Stomach (tissue), 9 donors: ENCODE measurements around the gene SLC35F4. TPM values are rescaled to one million over a fixed set of nuclear protein-coding genes. Genes with fewer than 3 reads are reported as not detected.
A peak's percentile ranks its signal among the peaks of the same experiment; 100 is the strongest.

Experiments used
- DNase-seq, 2 donors: peaks; one replicate each; pipeline versions ENCODE4 v3.0.0 to v3.0.0-alpha.2; 2013 to 2019
- H3K27ac ChIP-seq, 5 donors: fragments of 200-600 bp in 4 of 5; sonication (generic) in 4 of 5; one replicate each; pipeline ENCODE4 v1.5.1; 2013 to 2019; ENCODE audit warnings: mild to moderate bottlenecking in 1 of 5, moderate library complexity in 1 of 5
- H3K27me3 ChIP-seq, 3 donors: fragments of 200-600 bp; sonication (generic); one replicate each; pipeline ENCODE4 v1.5.1; 2017 to 2019; ENCODE audit warnings: mixed run types in 1 of 3
- H3K36me3 ChIP-seq, 4 donors: fragments of 200-600 bp; sonication (generic); 1 replicate in 3 of 4; 2 replicates in 1 of 4; pipeline ENCODE4 v1.5.1; 2016 to 2019
- H3K4me1 ChIP-seq, 4 donors: fragments of 200-600 bp; sonication (generic); one replicate each; pipeline ENCODE4 v1.5.1; 2016 to 2019
- H3K4me3 ChIP-seq, 4 donors: fragments of 200-600 bp; sonication (generic) in 3 of 4; one replicate each; pipeline ENCODE4 v1.5.1; 2016 to 2019; ENCODE audit warnings: mild to moderate bottlenecking in 1 of 4
- H3K9me3 ChIP-seq, 4 donors: fragments of 200-600 bp; sonication (generic); one replicate each; pipeline ENCODE4 v1.5.1; 2016 to 2019
- CTCF ChIP-seq, 7 experiments: fragments of 450-650 bp in 4 of 7; fragments of 200-600 bp in 3 of 7; sonication (generic) in 3 of 7; IDR thresholded peaks; one replicate each; pipeline ENCODE4 v1.5.1; 2016 to 2019; ENCODE audit warnings: antibody characterized with exemption in 7 of 7, control low read depth in 2 of 7, mild to moderate bottlenecking in 1 of 7
- EP300 ChIP-seq: sonication (generic); formaldehyde crosslinking; IDR thresholded peaks from one replicate; pipeline ENCODE4 v1.6.1; 2017; ENCODE audit warnings: antibody characterized with exemption
- POLR2A ChIP-seq, 4 donors: fragments of 450-650 bp; IDR thresholded peaks; one replicate each; pipeline ENCODE4 v1.6.1; 2016; ENCODE audit warnings: antibody characterized with exemption in 4 of 4, control low read depth in 2 of 4, mild to moderate bottlenecking in 1 of 4, moderate library complexity in 1 of 4
- POLR2AphosphoS5 ChIP-seq, 3 donors: sonication (generic); formaldehyde crosslinking; IDR thresholded peaks; one replicate each; pipeline ENCODE4 v1.6.1; 2016; ENCODE audit warnings: antibody characterized with exemption in 3 of 3
- WGBS, 5 donors: extraction: QIAGEN DNeasy Blood & Tissue Kit in 3 of 5; methylation state at CpG; one replicate each; pipeline versions ENCODE4 v1.1.5 to v1.1.7; 2013 to 2018; 5-methylcytosine and 5-hydroxymethylcytosine counted together
- intact Hi-C: fragments of 100-400 bp; cut with DNase I; formaldehyde crosslinking; loops from one replicate; pipeline ENCODE4 v1.15.1; 2023; ENCODE audit warnings: low total_unique reads
- polyA plus RNA-seq, 3 donors: library from polyadenylated mRNA; stranded (reverse); fragments of 200-250 nt; gene quantifications; one replicate each; pipeline ENCODE4 v1.2.3, GENCODE V29; 2013
- total RNA-seq, 5 donors: library from RNA; depleted of rRNA; stranded (reverse); fragments of >200 nt; gene quantifications; one replicate each; pipeline versions ENCODE4 v1.1.0 to v1.2.3, GENCODE V29; 2014 to 2016
- donor health status: healthy with polysubstance abuse.
- donor health status: Bipolar disorder and iron deficiency.
- donor health status: healthy.

SLC35F4 gene
- total and polyA plus RNA-seq, 8 donors: 0.19 TPM; not detected in 7

- no peaks in the 10 kb centered on the region for H3K27me3 ChIP-seq
- 56 to 69% (median 61%) methylated on average over 2 of the region's 2 CpGs for WGBS, 5 donors
- no peaks in the 10 kb centered on the region for H3K36me3 ChIP-seq
- no peaks in the 10 kb centered on the region for H3K4me1 ChIP-seq
- intact Hi-C loops: no loop called here
- no peak overlapping the region for H3K4me3 ChIP-seq
- no peak for DNase-seq
- H3K27ac ChIP-seq: no peak overlapping the region
- peaks cover 0 to 6% (median 0%) of the 10 kb centered on the region in 4 donors for H3K9me3 ChIP-seq
- TF ChIP-seq EP300 (no peak), POLR2A (IDR thresholded peaks at IDR 0.05) (no peak), CTCF (IDR thresholded peaks at IDR 0.05) (no peak), POLR2AphosphoS5 (IDR thresholded peaks at IDR 0.05) (no peak)
These were observed 13.6 kb upstream of the SLC35F4 start for GRCh38 chr14:57879516-57879915.

GRCh38 chr14:57875985-57876384 lies 10.1 kb upstream of the SLC35F4 start:
- DNase-seq: no peak
- Histone ChIP-seq H3K9me3 (peaks cover 0 to 6% (median 0%) of the 10 kb centered on the region in 4 donors), H3K36me3 (no peaks in the 10 kb centered on the region), H3K27me3 (no peaks in the 10 kb centered on the region), H3K4me3 (no peak overlapping the region), H3K4me1 (no peaks in the 10 kb centered on the region), H3K27ac (no peak overlapping the region)
- intact Hi-C loops: no loop called here
- no peak for TF ChIP-seq CTCF (IDR thresholded peaks at IDR 0.05)
- TF ChIP-seq EP300: no peak
- TF ChIP-seq POLR2AphosphoS5 (IDR thresholded peaks at IDR 0.05): no peak
- no peak for TF ChIP-seq POLR2A (IDR thresholded peaks at IDR 0.05)
- 69 to 77% (median 74%) methylated on average over 2 of the region's 2 CpGs for WGBS, 5 donors

GRCh38 chr14:57875296-57875695 lies 9.4 kb upstream of the SLC35F4 start:
- no peak overlapping the region for H3K27ac ChIP-seq
- TF ChIP-seq POLR2AphosphoS5 (IDR thresholded peaks at IDR 0.05): no peak
- no peak for TF ChIP-seq CTCF (IDR thresholded peaks at IDR 0.05)
- TF ChIP-seq EP300: no peak
- no peak for TF ChIP-seq POLR2A (IDR thresholded peaks at IDR 0.05)
- no peak overlapping the region for H3K4me3 ChIP-seq
- H3K27me3 ChIP-seq: no peaks in the 10 kb centered on the region
- intact Hi-C loops: no loop called here
- no peaks in the 10 kb centered on the region for H3K36me3 ChIP-seq
- WGBS, 5 donors: 63 to 80% (median 71%) methylated on average over 3 of the region's 3 CpGs
- H3K4me1 ChIP-seq: no peaks in the 10 kb centered on the region
- no peak for DNase-seq
- H3K9me3 ChIP-seq: peaks cover 0 to 6% (median 0%) of the 10 kb centered on the region in 4 donors

- intact Hi-C loops: no loop called here
- no peak overlapping the region for H3K27ac ChIP-seq
- 56 to 63% (median 59%) methylated on average over 2 of the region's 2 CpGs for WGBS, 5 donors
- peaks cover 0 to 4% (median 0%) of the 10 kb centered on the region in 4 donors for H3K4me1 ChIP-seq
- TF ChIP-seq POLR2A (IDR thresholded peaks at IDR 0.05) (no peak), CTCF (IDR thresholded peaks at IDR 0.05) (peak in 4 of 7 experiments; percentile 10 to 33 (median 22))
- H3K36me3 ChIP-seq: no peaks in the 10 kb centered on the region
- H3K4me3 ChIP-seq: no peak overlapping the region
- H3K27me3 ChIP-seq: peaks cover 0 to 9% (median 2%) of the 10 kb centered on the region in 3 donors
- DNase-seq: peak in 1 of 2 donors; percentile 45
- no peaks in the 10 kb centered on the region for H3K9me3 ChIP-seq
These were observed 5.7 kb upstream of the SLC35F4 start for GRCh38 chr14:57871459-57872080.
